Adrenal gland (tissue), 12 donors: Measurements from ENCODE around the gene MAGI1. TPM values are rescaled to one million over a fixed set of nuclear protein-coding genes. Genes with fewer than 3 reads are reported as not detected.

Experiments
- DNase-seq, 7 donors: peaks; one replicate each; pipeline ENCODE4 v3.0.0-alpha.2; 2019 to 2020
- H3K27ac ChIP-seq, 5 donors: fragments of 200-600 bp; sonication (generic) in 4 of 5; 1 replicate in 3 of 5; 2 replicates in 2 of 5; pipeline versions ENCODE4 v1.5.1 to v1.8.0; 2016 to 2020; ENCODE audit warnings: mild to moderate bottlenecking in 1 of 5
- H3K27me3 ChIP-seq: fragments of 200-600 bp; 2 replicates; pipeline ENCODE4 v1.8.0; 2021
- H3K36me3 ChIP-seq, 2 donors: fragments of 200-600 bp; replicated peaks in 1 of 2; 1 replicate in 1 of 2; 2 replicates in 1 of 2; pipeline versions ENCODE4 v1.5.1 to v1.8.0; 2018 to 2022
- H3K4me1 ChIP-seq, 2 donors: fragments of 200-600 bp; replicated peaks in 1 of 2; 1 replicate in 1 of 2; 2 replicates in 1 of 2; pipeline versions ENCODE4 v1.5.1 to v1.8.0; 2018 to 2021
- H3K4me3 ChIP-seq, 4 donors: fragments of 200-600 bp; sonication (generic) in 3 of 4; one replicate each; pipeline ENCODE4 v1.5.1; 2016 to 2018
- H3K9me3 ChIP-seq, 3 donors: fragments of 200-600 bp; sonication (generic) in 1 of 3; replicated peaks in 1 of 3; 1 replicate in 2 of 3; 2 replicates in 1 of 3; pipeline versions ENCODE4 v1.5.1 to v1.8.0; 2016 to 2021
- POLR2A ChIP-seq, 2 donors: fragments of 450-650 bp; IDR thresholded peaks; one replicate each; pipeline ENCODE4 v1.6.1; 2017; ENCODE audit warnings: antibody characterized with exemption in 2 of 2, mild to moderate bottlenecking in 2 of 2, moderate library complexity in 1 of 2
- WGBS, 4 donors: extraction: QIAGEN DNeasy Blood & Tissue Kit in 2 of 4; methylation state at CpG; one replicate each; pipeline versions ENCODE4 v1.1.5 to v1.1.7; 2013 to 2017; 5-methylcytosine and 5-hydroxymethylcytosine counted together
- intact Hi-C, 2 donors: fragments of 100-400 bp; cut with DNase I; formaldehyde crosslinking; loops; one replicate each; pipeline versions ENCODE4 v1.14.1 to v1.15.0; 2022 to 2023
- polyA plus RNA-seq, 3 donors: library from polyadenylated mRNA; stranded (reverse); fragments of 200-250 nt in 2 of 3; fragments of 350-450 nt in 1 of 3; fragmentation: Illumina TruSeq in 1 of 3; extraction: RNeasy Lipid Tissue Mini Kit (QIAGEN cat#74804) in 1 of 3; gene quantifications; one replicate each; pipeline ENCODE4 v1.2.3, GENCODE V29; 2013 to 2014
- total RNA-seq, 9 donors: library from RNA; depleted of rRNA in 4 of 9; stranded (reverse); fragments of >200 nt in 4 of 9; fragments of 120-200 nt in 1 of 9; fragmentation: NEBNext Ultra II Directional in 1 of 9; extraction: Animal tissue kit (Norgen Biotek cat#: 25700) in 1 of 9; gene quantifications; one replicate each; pipeline versions ENCODE4 v1.1.0 to v1.2.4, GENCODE V29; 2013 to 2023
- TF ChIP-seq, protein P1 (sequence below), 6 experiments: fragments of 450-650 bp in 4 of 6; fragments of 200-600 bp in 2 of 6; sonication (generic) in 1 of 6; IDR thresholded peaks; 1 replicate in 5 of 6; 2 replicates in 1 of 6; pipeline versions ENCODE4 v1.5.1 to v1.8.0; 2016 to 2021; ENCODE audit warnings: antibody characterized with exemption in 6 of 6, mild to moderate bottlenecking in 2 of 6, moderate library complexity in 1 of 6
- donor health status: healthy with polysubstance abuse.
- donor health status: Bipolar disorder and iron deficiency.
- donor health status: DM: yes; HTN: yes; CAD: no.
- donor health status: DM: no; HTN: no; CAD: no.
- donor health status: DM: no; HTN: no; CAD: no.
- donor health status: DM: yes; HTN: yes; CAD: no.

MAGI1 gene
- total and polyA plus RNA-seq, 12 donors = 4.8 to 31.6 (median 18.5) TPM

DNA sequence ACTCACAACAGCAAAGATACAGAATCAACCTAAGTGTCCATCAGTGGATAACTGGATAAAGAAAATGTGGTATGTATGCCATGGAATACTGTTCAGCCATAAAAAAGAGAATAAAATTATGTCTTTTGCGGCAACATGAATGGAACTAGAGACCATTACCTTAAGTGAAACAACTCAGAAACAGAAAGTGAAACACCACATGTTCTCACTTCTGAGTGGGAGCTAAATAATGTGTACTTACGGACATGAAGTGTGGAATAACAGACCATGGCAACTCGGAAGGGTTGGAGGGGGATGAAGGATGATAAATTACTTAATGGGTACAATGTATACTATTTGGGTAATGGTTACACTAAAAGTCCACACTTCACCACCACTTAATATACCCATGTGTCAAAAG lies 600.6 kb downstream of the MAGI1 start:
- Histone ChIP-seq H3K4me3 (no peak overlapping the region), H3K27ac (no peak overlapping the region), H3K36me3 (no peaks in the 10 kb centered on the region), H3K4me1 (no peaks in the 10 kb centered on the region), H3K9me3 (no peaks in the 10 kb centered on the region), H3K27me3 (no peaks in the 10 kb centered on the region)
- no peak for DNase-seq
- intact Hi-C loops = loop anchor here (10.0 kb wide), 2 partner anchors 237 to 297 kb away; no protein-coding TSS in a partner anchor
- 90 to 93% (median 92%) methylated on average over 3 of the region's 3 CpGs for WGBS, 4 donors
- no peak for TF ChIP-seq POLR2A (IDR thresholded peaks at IDR 0.05)
- TF ChIP-seq, protein P1, sequence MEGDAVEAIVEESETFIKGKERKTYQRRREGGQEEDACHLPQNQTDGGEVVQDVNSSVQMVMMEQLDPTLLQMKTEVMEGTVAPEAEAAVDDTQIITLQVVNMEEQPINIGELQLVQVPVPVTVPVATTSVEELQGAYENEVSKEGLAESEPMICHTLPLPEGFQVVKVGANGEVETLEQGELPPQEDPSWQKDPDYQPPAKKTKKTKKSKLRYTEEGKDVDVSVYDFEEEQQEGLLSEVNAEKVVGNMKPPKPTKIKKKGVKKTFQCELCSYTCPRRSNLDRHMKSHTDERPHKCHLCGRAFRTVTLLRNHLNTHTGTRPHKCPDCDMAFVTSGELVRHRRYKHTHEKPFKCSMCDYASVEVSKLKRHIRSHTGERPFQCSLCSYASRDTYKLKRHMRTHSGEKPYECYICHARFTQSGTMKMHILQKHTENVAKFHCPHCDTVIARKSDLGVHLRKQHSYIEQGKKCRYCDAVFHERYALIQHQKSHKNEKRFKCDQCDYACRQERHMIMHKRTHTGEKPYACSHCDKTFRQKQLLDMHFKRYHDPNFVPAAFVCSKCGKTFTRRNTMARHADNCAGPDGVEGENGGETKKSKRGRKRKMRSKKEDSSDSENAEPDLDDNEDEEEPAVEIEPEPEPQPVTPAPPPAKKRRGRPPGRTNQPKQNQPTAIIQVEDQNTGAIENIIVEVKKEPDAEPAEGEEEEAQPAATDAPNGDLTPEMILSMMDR (IDR thresholded peaks at IDR 0.05) = no peak

DNA sequence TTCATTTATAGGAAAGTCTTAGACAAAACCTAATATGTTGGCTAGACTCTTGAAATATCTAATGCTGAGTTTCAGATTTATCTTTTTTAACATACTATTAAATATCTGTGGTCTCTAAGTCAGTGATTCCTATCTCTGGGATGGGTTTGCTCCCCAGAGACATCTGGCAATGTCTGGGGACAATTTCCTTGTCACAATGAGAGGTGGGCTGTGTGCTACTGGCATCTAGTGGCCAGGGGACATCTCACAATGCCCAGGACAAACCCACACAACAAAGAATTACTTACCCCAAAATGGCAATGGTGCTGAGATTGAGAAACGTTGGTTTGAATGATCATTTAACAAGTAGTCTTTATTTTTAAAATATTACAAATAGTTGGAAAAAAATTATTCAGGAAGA lies 602.1 kb downstream of the MAGI1 start:
- H3K9me3 ChIP-seq = no peaks in the 10 kb centered on the region
- intact Hi-C loops = loop anchor here (10.0 kb wide), 2 partner anchors 238 to 298 kb away; no protein-coding TSS in a partner anchor
- no peak overlapping the region for H3K27ac ChIP-seq
- no peaks in the 10 kb centered on the region for H3K27me3 ChIP-seq
- no peaks in the 10 kb centered on the region for H3K36me3 ChIP-seq
- WGBS, 4 donors = 30 to 38% (median 34%) methylated on average over 1 of the region's 1 CpG
- DNase-seq = peak; percentile 20 to 60 (median 29)
- no peak for TF ChIP-seq POLR2A (IDR thresholded peaks at IDR 0.05)
- TF ChIP-seq, protein P1 (IDR thresholded peaks at IDR 0.05) = peak; percentile 15 to 60 (median 49)
- no peak overlapping the region for H3K4me3 ChIP-seq
- H3K4me1 ChIP-seq = no peaks in the 10 kb centered on the region

DNA sequence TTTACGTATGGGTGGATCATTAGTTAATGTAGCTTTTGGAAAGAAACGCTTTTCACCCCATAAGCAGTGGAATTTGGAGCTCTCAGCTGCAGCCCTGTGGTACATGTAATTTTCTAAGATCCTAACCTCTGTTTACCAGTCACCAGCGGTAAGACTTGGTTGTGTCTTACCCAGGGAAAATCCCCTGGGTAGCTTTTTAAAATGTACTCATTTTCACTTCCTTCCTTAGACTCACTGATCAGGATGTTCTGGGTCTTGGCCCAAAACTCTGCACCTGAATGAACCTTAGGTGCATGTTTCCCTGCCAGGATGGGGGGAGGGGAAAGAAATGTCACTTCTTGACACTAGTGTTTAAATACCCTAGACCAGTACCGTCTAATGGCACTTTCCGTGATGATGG lies 605.2 kb downstream of the MAGI1 start:
- 83 to 94% (median 92%) methylated on average over 5 of the region's 5 CpGs for WGBS, 4 donors
- Histone ChIP-seq H3K27me3 (no peaks in the 10 kb centered on the region), H3K4me3 (no peak overlapping the region), H3K27ac (no peak overlapping the region), H3K4me1 (no peaks in the 10 kb centered on the region), H3K9me3 (no peaks in the 10 kb centered on the region), H3K36me3 (no peaks in the 10 kb centered on the region)
- intact Hi-C loops = loop anchor here (10.0 kb wide), 2 partner anchors 241 to 301 kb away; no protein-coding TSS in a partner anchor
- no peak for DNase-seq
- TF ChIP-seq, protein P1 (IDR thresholded peaks at IDR 0.05) = no peak
- no peak for TF ChIP-seq POLR2A (IDR thresholded peaks at IDR 0.05)

DNA sequence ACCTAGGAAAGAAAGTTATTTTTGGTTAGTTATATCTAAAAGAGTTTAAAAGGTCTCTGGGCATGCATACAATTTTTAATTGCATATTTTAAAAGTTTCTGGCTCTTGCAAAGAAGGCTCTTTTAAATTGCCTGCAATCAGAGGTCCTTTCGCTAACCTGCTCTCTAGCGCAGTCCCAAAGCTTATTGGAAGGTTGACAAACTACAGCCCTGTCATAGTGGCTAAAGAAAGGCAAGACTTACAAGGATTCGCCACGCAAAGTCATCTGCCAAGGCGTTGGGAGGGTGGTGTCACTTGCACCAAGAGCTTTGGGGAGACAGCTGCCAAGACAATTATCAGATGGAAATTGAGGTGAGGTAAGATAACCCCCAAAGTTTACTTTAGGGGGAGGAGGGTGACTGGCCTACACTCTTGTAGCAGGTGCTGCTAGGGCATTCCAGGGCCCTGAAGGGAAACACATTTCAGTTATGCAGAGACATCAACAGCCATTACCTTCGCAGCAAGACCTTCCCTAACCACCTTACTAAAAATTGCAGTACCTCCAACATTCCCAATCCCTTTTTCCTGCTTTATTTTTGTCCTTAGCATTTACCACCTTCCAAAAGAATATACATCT lies 606.2 kb downstream of the MAGI1 start:
- Histone ChIP-seq H3K27ac (no peak overlapping the region), H3K27me3 (no peaks in the 10 kb centered on the region), H3K36me3 (no peaks in the 10 kb centered on the region), H3K4me3 (no peak overlapping the region), H3K4me1 (no peaks in the 10 kb centered on the region), H3K9me3 (no peaks in the 10 kb centered on the region)
- WGBS, 4 donors = 93 to 95% (median 94%) methylated on average over 6 of the region's 6 CpGs
- DNase-seq = no peak
- intact Hi-C loops = loop anchor here (10.0 kb wide), 2 partner anchors 242 to 302 kb away; no protein-coding TSS in a partner anchor
- TF ChIP-seq, protein P1 (IDR thresholded peaks at IDR 0.05) = no peak
- no peak for TF ChIP-seq POLR2A (IDR thresholded peaks at IDR 0.05)
